ENCODE results near the gene DVL2.

- TF ChIP-seq ATF3 (CRISPR knock-in tag; conservative IDR thresholded peaks at IDR 0.05) (no peak), CTCF (IDR thresholded peaks at IDR 0.05) (no peak), SMAD4 (CRISPR knock-in tag; IDR thresholded peaks at IDR 0.05) (no peak), TCF7 (CRISPR knock-in tag; IDR thresholded peaks at IDR 0.05; ENCODE audit: low read depth) (no peak)
These were observed 14.9 kb upstream of the DVL2 start for GRCh38 chr17:7249214-7249613.
